ENCODE measurements around the gene PLPPR2.
"Not testable (repeated sequence)": the region's sequence is repeated elsewhere in the genome, so short reads cannot be mapped to it uniquely, and the experiment has no call there.

The PLPPR2 gene

GRCh38 chr19:11354102-11354501, 1.1 kb upstream of the PLPPR2 start:
- not testable (repeated sequence) for ATAC-seq (replicated peaks); H3K27ac Mint-ChIP-seq; H3K4me3 Mint-ChIP-seq; H3K9me3 Mint-ChIP-seq; DNase-seq
- H3K36me3 Mint-ChIP-seq, result peaks cover 10 to 18% of the 10 kb centered on the region in 2 donors
- peaks cover 11 to 28% of the 10 kb centered on the region in 2 donors for H3K4me1 Mint-ChIP-seq
- peaks cover 16 to 18% of the 10 kb centered on the region in 2 donors for H3K27me3 Mint-ChIP-seq

DNA sequence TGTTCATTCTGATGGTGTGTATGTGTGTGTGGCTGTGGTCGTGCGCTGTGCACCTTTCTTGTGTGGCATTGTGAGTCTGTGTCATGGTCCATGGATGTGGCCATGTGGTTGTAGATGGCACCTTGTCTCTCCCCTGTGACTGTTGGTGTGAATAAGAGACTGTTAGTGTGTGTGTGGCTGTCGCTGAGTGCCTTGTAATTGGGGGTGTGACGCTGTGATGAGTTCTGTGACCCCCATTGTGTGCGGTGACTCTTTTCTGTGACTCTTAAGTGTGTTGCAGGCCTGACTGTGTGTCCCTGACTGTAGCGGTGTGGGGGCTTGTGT, 804 bp downstream of the PLPPR2 start:
- no peak for DNase-seq
- peak overlapping the region; percentile 15 for H3K27ac Mint-ChIP-seq
- H3K9me3 Mint-ChIP-seq, result no peaks in the 10 kb centered on the region
- peak overlapping the region; percentile 79 to 80 for H3K4me3 Mint-ChIP-seq
- peaks cover 3 to 5% of the 10 kb centered on the region in 2 donors for H3K36me3 Mint-ChIP-seq
- H3K4me1 Mint-ChIP-seq, result peaks cover 11 to 20% of the 10 kb centered on the region in 2 donors
- peaks cover 16 to 18% of the 10 kb centered on the region in 2 donors for H3K27me3 Mint-ChIP-seq
- ATAC-seq (replicated peaks), result no peak

GRCh38 chr19:11356676-11357550, 1.7 kb downstream of the PLPPR2 start:
- Mint-ChIP-seq H3K4me3 (no peak overlapping the region), H3K4me1 (peaks cover 11 to 17% of the 10 kb centered on the region in 2 donors)

DNA sequence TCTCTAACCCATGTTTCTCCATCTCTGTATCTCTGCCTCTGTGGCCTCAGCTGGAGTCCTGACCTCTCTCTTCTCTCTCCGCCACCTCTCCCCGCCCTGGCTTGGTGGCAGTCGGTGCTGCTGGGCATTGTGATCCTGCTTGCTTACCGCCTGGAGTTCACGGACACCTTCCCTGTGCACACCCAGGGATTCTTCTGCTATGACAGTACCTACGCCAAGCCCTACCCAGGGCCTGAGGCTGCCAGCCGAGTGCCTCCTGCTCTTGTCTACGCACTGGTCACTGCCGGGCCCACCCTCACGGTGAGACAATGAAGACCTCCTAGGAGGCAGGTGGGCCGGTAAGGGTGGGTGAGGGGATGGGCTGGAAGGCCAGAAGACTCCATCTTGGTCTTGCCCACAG, 4.2 kb downstream of the PLPPR2 start:
- DNase-seq, result no peak
- ATAC-seq (replicated peaks), result no peak
- peaks cover 16 to 18% of the 10 kb centered on the region in 2 donors for H3K27me3 Mint-ChIP-seq
- H3K27ac Mint-ChIP-seq, result no peak overlapping the region
- H3K4me1 Mint-ChIP-seq, result peaks cover 11 to 17% of the 10 kb centered on the region in 2 donors
- peaks cover 10% of the 10 kb centered on the region in 2 donors for H3K36me3 Mint-ChIP-seq
- H3K9me3 Mint-ChIP-seq, result no peaks in the 10 kb centered on the region
- H3K4me3 Mint-ChIP-seq, result no peak overlapping the region

More at GRCh38 chr19:11356676-11357550, 1.7 kb downstream of the PLPPR2 start:
- no peaks in the 10 kb centered on the region for H3K9me3 Mint-ChIP-seq
- peak overlapping the region; percentile 48 for H3K27ac Mint-ChIP-seq
- no peak for ATAC-seq (replicated peaks)
- H3K27me3 Mint-ChIP-seq, result peaks cover 16 to 18% of the 10 kb centered on the region in 2 donors
- DNase-seq, result no peak
- H3K36me3 Mint-ChIP-seq, result peaks cover 5 to 6% of the 10 kb centered on the region in 2 donors

DNA sequence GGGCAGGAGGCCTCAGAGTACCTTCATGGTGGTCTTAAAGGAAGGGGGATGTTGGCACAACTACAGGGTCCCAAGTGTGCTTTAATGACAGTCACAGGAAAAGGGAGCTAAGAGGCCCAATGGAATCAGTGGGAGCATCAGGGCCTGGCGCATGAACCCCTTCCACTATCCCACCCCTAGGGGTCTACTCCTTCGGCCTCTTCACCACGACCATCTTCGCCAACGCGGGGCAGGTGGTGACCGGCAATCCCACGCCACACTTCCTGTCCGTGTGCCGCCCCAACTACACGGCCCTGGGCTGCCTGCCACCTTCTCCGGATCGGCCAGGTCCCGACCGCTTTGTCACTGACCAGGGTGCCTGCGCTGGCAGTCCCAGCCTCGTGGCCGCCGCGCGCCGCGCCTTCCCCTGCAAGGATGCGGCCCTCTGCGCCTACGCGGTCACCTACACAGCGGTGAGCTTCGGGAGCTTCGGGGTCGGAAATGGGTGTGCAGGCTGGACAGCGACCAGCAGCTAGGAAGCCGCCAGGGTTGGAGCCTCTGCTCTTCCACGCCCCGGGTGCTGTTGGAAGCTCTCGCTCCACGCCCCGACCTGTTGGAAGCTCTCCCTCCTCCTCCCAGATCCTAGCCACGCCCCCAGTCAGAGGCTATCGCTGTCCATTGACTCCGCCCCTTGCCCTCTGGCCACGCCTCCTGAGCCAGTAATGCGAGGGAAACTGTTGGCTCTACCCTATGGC, 6.0 kb downstream of the PLPPR2 start:
- Mint-ChIP-seq H3K36me3 (peaks cover 14 to 15% of the 10 kb centered on the region in 2 donors), H3K4me1 (peaks cover under 1 to 2% of the 10 kb centered on the region in 2 donors), H3K27ac (no peak overlapping the region), H3K9me3 (no peaks in the 10 kb centered on the region), H3K27me3 (peaks cover 9% of the 10 kb centered on the region in 2 donors), H3K4me3 (no peak overlapping the region)
- no peak for DNase-seq
- no peak for ATAC-seq (replicated peaks)

DNA sequence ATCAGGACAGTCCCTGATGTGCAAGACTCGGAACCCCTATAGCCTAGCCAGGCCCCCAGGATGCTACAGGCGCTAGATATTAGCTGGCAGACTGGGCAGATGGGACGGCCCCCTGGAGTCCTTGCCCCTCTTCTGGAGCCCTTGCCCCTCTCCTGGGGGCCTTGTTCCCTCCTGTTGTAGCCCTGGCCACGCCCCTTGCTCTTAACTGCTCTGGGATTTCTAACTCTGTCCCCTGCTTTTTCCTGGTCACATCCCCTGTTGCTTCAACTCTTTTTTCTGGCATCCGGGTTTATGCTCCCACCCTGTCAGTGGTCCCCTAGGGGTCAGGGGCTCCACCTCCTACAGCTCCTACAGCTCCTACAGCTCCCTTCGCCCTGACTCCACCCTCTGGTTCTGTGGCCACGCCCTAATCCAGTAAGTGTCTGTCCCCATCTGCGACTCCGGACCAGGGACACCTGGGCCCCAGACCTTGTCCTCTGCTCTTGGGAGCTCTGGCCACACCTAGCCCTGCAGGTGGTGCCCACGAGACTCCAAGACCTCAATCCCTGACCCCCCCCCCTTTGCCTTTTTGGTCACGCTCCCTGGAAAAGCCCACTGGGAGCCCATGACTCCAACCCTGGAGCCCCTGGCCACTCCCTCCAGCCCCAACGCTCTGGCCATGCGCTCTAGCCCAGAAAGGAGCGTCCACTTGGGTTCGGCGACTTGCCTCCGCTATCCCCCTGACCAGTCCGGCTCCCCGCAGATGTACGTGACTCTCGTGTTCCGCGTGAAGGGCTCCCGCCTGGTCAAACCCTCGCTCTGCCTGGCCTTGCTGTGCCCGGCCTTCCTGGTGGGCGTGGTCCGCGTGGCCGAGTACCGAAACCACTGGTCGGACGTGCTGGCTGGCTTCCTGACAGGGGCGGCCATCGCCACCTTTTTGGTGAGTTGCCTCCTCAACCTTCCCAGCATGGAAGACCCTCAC, 6.8 kb downstream of the PLPPR2 start:
- no peak overlapping the region for H3K27ac Mint-ChIP-seq

DNA sequence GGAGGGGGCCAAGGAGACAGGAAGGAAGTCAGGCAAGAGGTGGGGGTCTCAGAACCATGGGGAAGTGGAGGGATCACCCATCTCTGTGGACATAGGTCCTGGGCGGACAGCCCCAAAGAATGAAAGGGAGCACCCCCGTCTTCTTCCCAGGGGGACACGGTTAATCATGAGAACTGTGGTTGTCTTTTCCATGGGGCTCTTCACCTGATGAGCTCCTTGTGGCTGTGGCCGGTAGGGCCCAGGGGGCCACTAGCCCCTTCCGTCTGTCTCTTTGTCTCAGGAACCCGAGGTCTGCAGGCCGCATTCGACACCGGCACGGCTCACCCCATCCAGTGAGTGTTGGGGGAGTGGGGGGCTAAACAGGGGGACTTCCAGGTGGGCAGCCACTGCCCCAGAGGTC, 8.6 kb downstream of the PLPPR2 start:
- DNase-seq, result no peak
- H3K4me1 Mint-ChIP-seq, result no peaks in the 10 kb centered on the region
- no peaks in the 10 kb centered on the region for H3K9me3 Mint-ChIP-seq
- no peak overlapping the region for H3K27ac Mint-ChIP-seq
- H3K4me3 Mint-ChIP-seq, result no peak overlapping the region
- H3K36me3 Mint-ChIP-seq, result peaks cover 21% of the 10 kb centered on the region in 2 donors
- H3K27me3 Mint-ChIP-seq, result no peaks in the 10 kb centered on the region
- no peak for ATAC-seq (replicated peaks)

More for the DNA sequence above, 6.8 kb downstream of the PLPPR2 start:
- Mint-ChIP-seq H3K4me3 (no peak overlapping the region), H3K4me1 (no peaks in the 10 kb centered on the region), H3K27me3 (peaks cover under 1% of the 10 kb centered on the region in 2 donors), H3K36me3 (peaks cover 15 to 16% of the 10 kb centered on the region in 2 donors), H3K9me3 (no peaks in the 10 kb centered on the region)
- DNase-seq, result no peak
- ATAC-seq (replicated peaks), result no peak

- no peak for ATAC-seq (replicated peaks)
Measured at GRCh38 chr19:11364296-11364904, 9.2 kb downstream of the PLPPR2 start.

DNA sequence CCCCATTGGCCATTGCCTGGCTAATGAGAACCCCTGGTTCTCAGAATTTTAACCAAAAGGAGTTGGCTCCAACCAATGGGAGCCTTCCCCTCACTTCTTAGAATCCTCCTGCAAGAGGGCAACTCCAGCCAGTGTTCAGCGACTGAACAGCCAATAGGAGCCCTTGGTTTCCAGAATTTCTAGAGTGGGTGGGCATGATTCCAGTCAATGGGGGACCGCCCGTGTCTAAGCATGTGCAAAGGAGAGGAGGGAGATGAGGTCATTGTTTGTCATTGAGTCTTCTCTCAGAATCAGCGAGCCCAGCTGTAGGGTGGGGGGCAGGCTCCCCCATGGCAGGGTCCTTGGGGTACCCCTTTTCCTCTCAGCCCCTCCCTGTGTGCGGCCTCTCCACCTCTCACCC, 9.7 kb downstream of the PLPPR2 start:
- no peak for DNase-seq
- peak overlapping the region; percentile 14 for H3K27ac Mint-ChIP-seq
- ATAC-seq (replicated peaks), result no peak
- H3K4me1 Mint-ChIP-seq, result peaks cover 0 to 1% of the 10 kb centered on the region in 2 donors
- H3K4me3 Mint-ChIP-seq, result no peak overlapping the region
- no peaks in the 10 kb centered on the region for H3K27me3 Mint-ChIP-seq
- no peaks in the 10 kb centered on the region for H3K9me3 Mint-ChIP-seq
- H3K36me3 Mint-ChIP-seq, result peaks cover 25 to 30% of the 10 kb centered on the region in 2 donors

More at GRCh38 chr19:11364296-11364904, 9.2 kb downstream of the PLPPR2 start:
- Mint-ChIP-seq H3K4me3 (no peak overlapping the region), H3K9me3 (no peaks in the 10 kb centered on the region), H3K4me1 (no peaks in the 10 kb centered on the region), H3K27ac (peak overlapping the region; percentile 51), H3K27me3 (no peaks in the 10 kb centered on the region), H3K36me3 (peaks cover 25 to 26% of the 10 kb centered on the region in 2 donors)
- no peak for DNase-seq

GRCh38 chr19:11365557-11366117, 10.4 kb downstream of the PLPPR2 start:
- Mint-ChIP-seq H3K27ac (no peak overlapping the region), H3K9me3 (no peaks in the 10 kb centered on the region), H3K27me3 (no peaks in the 10 kb centered on the region), H3K4me1 (peaks cover 1% of the 10 kb centered on the region in 2 donors), H3K4me3 (no peak overlapping the region), H3K36me3 (peaks cover 25 to 32% of the 10 kb centered on the region in 2 donors)
- DNase-seq (no peak), ATAC-seq (replicated peaks) (no peak)

- no peaks in the 10 kb centered on the region for H3K9me3 Mint-ChIP-seq
- H3K4me1 Mint-ChIP-seq, result peaks cover 1 to 5% of the 10 kb centered on the region in 2 donors
- ATAC-seq (replicated peaks) (no peak), DNase-seq (no peak)
- peaks cover 23 to 40% of the 10 kb centered on the region in 2 donors for H3K36me3 Mint-ChIP-seq
- no peaks in the 10 kb centered on the region for H3K27me3 Mint-ChIP-seq
- H3K4me3 Mint-ChIP-seq, result no peak overlapping the region
- no peak overlapping the region for H3K27ac Mint-ChIP-seq
Measured at GRCh38 chr19:11367528-11367927, 12.3 kb downstream of the PLPPR2 start.

- Mint-ChIP-seq H3K27me3 (no peaks in the 10 kb centered on the region), H3K4me1 (peaks cover 5 to 9% of the 10 kb centered on the region in 2 donors), H3K27ac (no peak overlapping the region), H3K9me3 (no peaks in the 10 kb centered on the region), H3K36me3 (peaks cover 18 to 32% of the 10 kb centered on the region in 2 donors), H3K4me3 (no peak overlapping the region)
- DNase-seq (no peak), ATAC-seq (replicated peaks) (no peak)
Measured at GRCh38 chr19:11370744-11371143, 15.5 kb downstream of the PLPPR2 start.

DNA sequence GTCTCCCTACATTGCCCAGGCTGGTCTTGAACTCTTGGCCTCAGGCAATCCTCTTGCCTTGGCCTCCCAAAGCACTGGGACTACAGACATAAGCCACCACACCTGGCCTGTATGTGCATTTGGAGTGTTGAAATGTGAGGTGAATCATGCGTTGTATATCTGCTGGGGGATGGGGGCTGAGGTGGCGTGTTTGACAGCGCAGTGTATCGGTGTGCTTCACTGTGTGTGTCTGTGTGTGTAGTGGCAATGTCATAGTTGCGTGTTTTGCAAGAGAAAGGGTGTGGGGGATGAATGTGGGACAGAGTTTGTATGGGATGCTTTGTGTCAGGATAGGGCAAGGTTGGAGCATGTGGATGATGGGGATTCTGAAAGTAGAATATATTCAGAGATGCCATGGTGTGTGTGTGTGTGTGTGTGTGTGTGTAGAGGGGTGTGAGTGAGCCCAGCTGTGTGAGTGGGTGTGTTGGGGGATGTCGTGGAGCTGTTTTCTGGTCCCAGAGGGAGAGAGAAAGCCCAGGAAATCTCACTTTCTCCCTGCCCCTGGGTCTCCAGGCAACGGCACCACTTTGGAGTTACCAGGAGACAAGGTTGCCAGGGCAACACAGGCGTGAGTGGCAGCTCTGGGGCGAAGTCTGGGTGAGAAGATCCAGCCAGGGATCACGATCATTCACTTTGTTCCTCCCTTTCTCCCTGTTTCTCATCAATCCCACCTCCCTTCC, 18.1 kb downstream of the PLPPR2 start:
- Mint-ChIP-seq H3K27me3 (no peaks in the 10 kb centered on the region), H3K4me3 (no peak overlapping the region)

More for the DNA sequence above, 18.1 kb downstream of the PLPPR2 start:
- no peak for ATAC-seq (replicated peaks)
- H3K4me1 Mint-ChIP-seq, result peaks cover 20 to 22% of the 10 kb centered on the region in 2 donors
- peaks cover 0 to 2% of the 10 kb centered on the region in 2 donors for H3K9me3 Mint-ChIP-seq
- H3K27ac Mint-ChIP-seq, result peak overlapping the region; percentile 9
- H3K36me3 Mint-ChIP-seq, result peaks cover 15 to 31% of the 10 kb centered on the region in 2 donors
- DNase-seq, result no peak
